NB4 (cell line): ENCODE measurements around the gene PRRX2.

Source experiments
- CTCF ChIP-seq: IDR thresholded peaks from one replicate; pipeline ENCODE4 v1.5.1; 2012; ENCODE audit warnings: low read depth, low read length
- POLR2A ChIP-seq: IDR thresholded peaks from 2 replicates; pipeline ENCODE4 v1.6.1; 2011; ENCODE audit warnings: mild to moderate bottlenecking; ENCODE audit not compliant: insufficient read length; ENCODE audit errors: extremely low read depth

GRCh38 chr9:129620669-129621295 is 44.7 kb upstream of the PRRX2 start, which contains the start of gene C9orf50:
- TF ChIP-seq CTCF (no peak), POLR2A (no peak)
